NK-92 (cell line): ENCODE data around the gene BNC2.

ENCODE experiments used
- DNase-seq: peaks from one replicate; lab custom pipeline; 2025; ENCODE audit not compliant: unreplicated experiment; lab: John Stamatoyannopoulos, UW

The BNC2 gene

GRCh38 chr9:16611001-16611400 is 259.5 kb downstream of the BNC2 start:
- no peak for DNase-seq

- DNase-seq: no peak
Observed at GRCh38 chr9:16610538-16610937, 259.9 kb downstream of the BNC2 start.

- DNase-seq: no peak
Observed at GRCh38 chr9:16608906-16609305, 261.6 kb downstream of the BNC2 start.

- DNase-seq: no peak
Observed at GRCh38 chr9:16602494-16602893, 268.0 kb downstream of the BNC2 start.

GRCh38 chr9:16601991-16602390 is 268.5 kb downstream of the BNC2 start:
- DNase-seq: no peak

GRCh38 chr9:16598316-16598715 is 272.2 kb downstream of the BNC2 start:
- DNase-seq: no peak

GRCh38 chr9:16597136-16597535 is 273.3 kb downstream of the BNC2 start:
- DNase-seq: no peak

- no peak for DNase-seq
Observed at GRCh38 chr9:16595227-16595626, 275.2 kb downstream of the BNC2 start.

GRCh38 chr9:16594787-16595186 is 275.7 kb downstream of the BNC2 start:
- no peak for DNase-seq

- no peak for DNase-seq
Observed at GRCh38 chr9:16593746-16594145, 276.7 kb downstream of the BNC2 start.

GRCh38 chr9:16591092-16591491 is 279.4 kb downstream of the BNC2 start:
- no peak for DNase-seq

- no peak for DNase-seq
Observed at GRCh38 chr9:16585591-16585990, 284.9 kb downstream of the BNC2 start.

GRCh38 chr9:16579872-16580432 is 290.5 kb downstream of the BNC2 start:
- no peak for DNase-seq

- DNase-seq: no peak
Observed at GRCh38 chr9:16575986-16576245, 294.6 kb downstream of the BNC2 start.

- no peak for DNase-seq
Observed at GRCh38 chr9:16575142-16575985, 295.1 kb downstream of the BNC2 start.

GRCh38 chr9:16572005-16572734 is 298.3 kb downstream of the BNC2 start:
- DNase-seq: no peak

- no peak for DNase-seq
Observed at GRCh38 chr9:16571127-16571802, 299.2 kb downstream of the BNC2 start.

- no peak for DNase-seq
Observed at GRCh38 chr9:16563446-16563845, 307.0 kb downstream of the BNC2 start.

- DNase-seq: no peak
Observed at GRCh38 chr9:16561121-16561520, 309.3 kb downstream of the BNC2 start.

GRCh38 chr9:16559418-16560188 is 310.9 kb downstream of the BNC2 start:
- no peak for DNase-seq

- no peak for DNase-seq
Observed at GRCh38 chr9:16555802-16556201, 314.7 kb downstream of the BNC2 start.
